GM23338 (cell line): ENCODE measurements around the gene RASA3. TPM values are rescaled to one million over a fixed set of nuclear protein-coding genes. Genes with fewer than 3 reads are reported as not detected.
A peak's percentile ranks its signal among the peaks of the same experiment; 100 is the strongest.

Source experiments
- ATAC-seq: fragments of 200-7000 bp; cut with Tn5 transposase; 3 replicates; pipeline ENCODE4 v1.9.1; 2020
- DNase-seq: peaks from one replicate; pipeline ENCODE4 v3.0.0-alpha.2; 2015; ENCODE audit warnings: low spot score
- H2AFZ ChIP-seq: fragments of 200-600 bp; sonication (generic); 2 replicates; pipeline ENCODE4 v1.8.0; 2016; ENCODE audit warnings: antibody characterized with exemption, mild to moderate bottlenecking, moderate library complexity
- H3F3A ChIP-seq: fragments of 200-600 bp; sonication (generic); replicated peaks from 2 replicates; pipeline ENCODE4 v1.8.0; 2017; ENCODE audit warnings: antibody characterized with exemption, mixed run types, low read depth
- H3K27ac ChIP-seq: fragments of 200-600 bp; sonication (generic); 2 replicates; pipeline ENCODE4 v1.6.1; 2016; ENCODE audit warnings: low read depth
- H3K27me3 ChIP-seq: fragments of 200-600 bp; sonication (generic); 2 replicates; pipeline ENCODE4 v1.8.0; 2016; ENCODE audit warnings: mild to moderate bottlenecking, mixed run types, moderate library complexity; ENCODE audit not compliant: insufficient read depth
- H3K36me3 ChIP-seq: fragments of 200-600 bp; sonication (generic); 2 replicates; pipeline ENCODE4 v1.8.0; 2016; ENCODE audit warnings: mild to moderate bottlenecking; ENCODE audit not compliant: insufficient read depth
- H3K4me1 ChIP-seq: fragments of 200-600 bp; sonication (generic); 2 replicates; pipeline ENCODE4 v1.8.0; 2016; ENCODE audit warnings: mild to moderate bottlenecking, moderate library complexity; ENCODE audit not compliant: insufficient read depth
- H3K4me2 ChIP-seq: fragments of 200-600 bp; sonication (generic); 2 replicates; pipeline ENCODE4 v1.7.1; 2017; ENCODE audit warnings: mixed run types
- H3K4me3 ChIP-seq: fragments of 200-600 bp; sonication (generic); 2 replicates; pipeline ENCODE4 v1.6.1; 2016; ENCODE audit warnings: mixed run types
- H3K79me2 ChIP-seq: fragments of 200-600 bp; sonication (generic); replicated peaks from 2 replicates; pipeline ENCODE4 v1.8.0; 2017; ENCODE audit warnings: mild to moderate bottlenecking; ENCODE audit not compliant: insufficient read depth
- H3K9me2 ChIP-seq: fragments of 200-600 bp; sonication (generic); 2 replicates; pipeline ENCODE4 v1.8.0; 2017; ENCODE audit not compliant: insufficient read depth
- H4K20me1 ChIP-seq: fragments of 200-600 bp; sonication (generic); replicated peaks from 2 replicates; pipeline ENCODE4 v1.8.0; 2017; ENCODE audit warnings: mild to moderate bottlenecking; ENCODE audit not compliant: insufficient read depth
- H3K27ac Mint-ChIP-seq: 2 replicates; pipeline ENCODE4 v1.8.0; 2020; ENCODE audit warnings: inconsistent platforms, mild to moderate bottlenecking, moderate library complexity, mixed read lengths
- H3K27me3 Mint-ChIP-seq: 3 replicates; pipeline ENCODE4 v1.8.0; 2022; ENCODE audit warnings: low read depth, mild to moderate bottlenecking, moderate library complexity, mixed read lengths, inconsistent platforms; ENCODE audit not compliant: insufficient read depth, poor library complexity
- H3K36me3 Mint-ChIP-seq: 3 replicates; pipeline ENCODE4 v1.8.0; 2021; ENCODE audit warnings: low read depth, mild to moderate bottlenecking, inconsistent platforms, moderate library complexity, mixed read lengths
- H3K4me1 Mint-ChIP-seq: 3 replicates; pipeline ENCODE4 v1.8.0; 2020; ENCODE audit warnings: mild to moderate bottlenecking, inconsistent platforms, mixed read lengths
- H3K4me3 Mint-ChIP-seq: 3 replicates; pipeline ENCODE4 v1.8.0; 2021; ENCODE audit warnings: moderate library complexity, mild to moderate bottlenecking, inconsistent platforms, mixed read lengths
- H3K9me3 Mint-ChIP-seq: 3 replicates; pipeline ENCODE4 v1.8.0; 2020; ENCODE audit warnings: moderate library complexity, mild to moderate bottlenecking, inconsistent platforms, mixed read lengths
- CREB1 ChIP-seq: fragments of 250-450 bp; sonication (Bioruptor Pico); IDR thresholded peaks from 2 replicates; pipeline ENCODE4 v1.5.0; 2020; ENCODE audit warnings: low read depth, mild to moderate bottlenecking, moderate library complexity
- ETS1 ChIP-seq: IDR thresholded peaks from 2 replicates; pipeline ENCODE4 v1.6.1; 2016; ENCODE audit warnings: antibody characterized with exemption
- REST ChIP-seq: IDR thresholded peaks from one replicate; pipeline ENCODE4 v1.6.1; 2018; ENCODE audit warnings: antibody characterized with exemption; ENCODE audit not compliant: unreplicated experiment
- ZNF331 ChIP-seq: fragments of 250-450 bp; sonication (Bioruptor Pico); IDR thresholded peaks from 2 replicates; pipeline ENCODE4 v1.5.0; 2020; ENCODE audit warnings: low read depth, mild to moderate bottlenecking, moderate library complexity
- polyA plus RNA-seq: library from polyadenylated mRNA; unstranded; fragments of >200 nt; fragmentation: Nextera tagmentation; extraction: Ambion mirVana; gene quantifications from 2 replicates; pipeline ENCODE4 v1.2.1, GENCODE V29; 2016
- total RNA-seq: library from RNA; depleted of rRNA; stranded (reverse); fragments of >200 nt; shearing (Covaris generic); gene quantifications from 2 replicates; pipeline ENCODE4 v1.2.3, GENCODE V29; 2014
- TF ChIP-seq, protein P1 (sequence below): fragments of 250-450 bp; sonication (Bioruptor Pico); IDR thresholded peaks from 2 replicates; pipeline ENCODE4 v1.5.0; 2020; ENCODE audit warnings: mild to moderate bottlenecking, moderate library complexity

Gene RASA3
- total and polyA plus RNA-seq, 2 experiments from 2014 or later, result 11.2 to 20.7 TPM

DNA sequence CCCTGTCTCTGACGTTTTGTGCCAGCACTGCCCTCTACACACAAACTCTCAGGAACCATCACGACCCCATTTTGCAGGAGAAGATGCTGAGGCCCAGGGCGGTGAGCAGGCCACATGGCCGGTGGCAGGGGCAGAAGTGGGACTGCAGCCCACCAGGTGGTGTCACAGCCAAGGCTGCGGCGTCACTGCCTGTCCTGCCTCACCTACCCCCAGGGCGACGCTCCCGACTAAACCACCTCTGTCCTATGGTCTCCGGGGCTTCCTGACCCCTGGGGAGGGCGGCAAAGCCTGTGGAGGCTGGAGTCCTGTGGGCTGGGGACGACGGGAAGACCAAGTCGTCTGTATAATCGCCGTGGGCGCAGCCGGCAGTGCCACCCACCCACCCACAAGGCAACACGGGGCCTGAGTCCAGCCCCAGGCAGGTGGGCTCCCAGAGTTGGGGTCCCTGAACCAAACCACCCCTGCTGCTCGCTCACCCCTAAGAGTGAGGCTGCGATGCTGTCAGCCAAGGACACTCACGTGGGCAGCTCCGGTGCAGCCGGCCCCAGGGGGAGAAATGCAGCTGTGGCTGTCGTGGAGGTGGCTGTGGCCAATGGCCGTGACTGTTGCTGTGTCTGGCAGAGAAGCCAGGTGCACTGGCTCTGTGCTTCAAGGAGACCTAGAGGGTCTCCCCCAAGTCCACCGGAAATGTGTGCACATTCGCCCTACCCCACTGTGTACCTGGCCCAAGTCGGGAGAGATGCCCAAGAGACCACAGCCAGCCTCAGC, 29.7 kb downstream of the RASA3 start:
- Mint-ChIP-seq H3K36me3 (peaks cover 2% of the 10 kb centered on the region; the same call in 2 of the 3 replicates), H3K4me3 (no peak overlapping the region), H3K9me3 (peaks cover 6% of the 10 kb centered on the region; the same call in 2 of the 3 replicates), H3K27ac (no peak overlapping the region), H3K27me3 (peaks cover 11% of the 10 kb centered on the region), H3K4me1 (peaks cover 14% of the 10 kb centered on the region)
- no peaks in the 10 kb centered on the region for H3K9me2 ChIP-seq
- no peak overlapping the region for H3K27ac ChIP-seq
- H3K36me3 ChIP-seq, result no peaks in the 10 kb centered on the region
- no peaks in the 10 kb centered on the region for H3K4me1 ChIP-seq
- H3K4me2 ChIP-seq, result no peak overlapping the region
- no peak overlapping the region for H3K4me3 ChIP-seq
- H4K20me1 ChIP-seq, result no peaks in the 10 kb centered on the region; the same call in 1 of the 2 replicates
- TF ChIP-seq ZNF331 (CRISPR knock-in tag) (no peak), CREB1 (no peak)
- TF ChIP-seq, protein P1, sequence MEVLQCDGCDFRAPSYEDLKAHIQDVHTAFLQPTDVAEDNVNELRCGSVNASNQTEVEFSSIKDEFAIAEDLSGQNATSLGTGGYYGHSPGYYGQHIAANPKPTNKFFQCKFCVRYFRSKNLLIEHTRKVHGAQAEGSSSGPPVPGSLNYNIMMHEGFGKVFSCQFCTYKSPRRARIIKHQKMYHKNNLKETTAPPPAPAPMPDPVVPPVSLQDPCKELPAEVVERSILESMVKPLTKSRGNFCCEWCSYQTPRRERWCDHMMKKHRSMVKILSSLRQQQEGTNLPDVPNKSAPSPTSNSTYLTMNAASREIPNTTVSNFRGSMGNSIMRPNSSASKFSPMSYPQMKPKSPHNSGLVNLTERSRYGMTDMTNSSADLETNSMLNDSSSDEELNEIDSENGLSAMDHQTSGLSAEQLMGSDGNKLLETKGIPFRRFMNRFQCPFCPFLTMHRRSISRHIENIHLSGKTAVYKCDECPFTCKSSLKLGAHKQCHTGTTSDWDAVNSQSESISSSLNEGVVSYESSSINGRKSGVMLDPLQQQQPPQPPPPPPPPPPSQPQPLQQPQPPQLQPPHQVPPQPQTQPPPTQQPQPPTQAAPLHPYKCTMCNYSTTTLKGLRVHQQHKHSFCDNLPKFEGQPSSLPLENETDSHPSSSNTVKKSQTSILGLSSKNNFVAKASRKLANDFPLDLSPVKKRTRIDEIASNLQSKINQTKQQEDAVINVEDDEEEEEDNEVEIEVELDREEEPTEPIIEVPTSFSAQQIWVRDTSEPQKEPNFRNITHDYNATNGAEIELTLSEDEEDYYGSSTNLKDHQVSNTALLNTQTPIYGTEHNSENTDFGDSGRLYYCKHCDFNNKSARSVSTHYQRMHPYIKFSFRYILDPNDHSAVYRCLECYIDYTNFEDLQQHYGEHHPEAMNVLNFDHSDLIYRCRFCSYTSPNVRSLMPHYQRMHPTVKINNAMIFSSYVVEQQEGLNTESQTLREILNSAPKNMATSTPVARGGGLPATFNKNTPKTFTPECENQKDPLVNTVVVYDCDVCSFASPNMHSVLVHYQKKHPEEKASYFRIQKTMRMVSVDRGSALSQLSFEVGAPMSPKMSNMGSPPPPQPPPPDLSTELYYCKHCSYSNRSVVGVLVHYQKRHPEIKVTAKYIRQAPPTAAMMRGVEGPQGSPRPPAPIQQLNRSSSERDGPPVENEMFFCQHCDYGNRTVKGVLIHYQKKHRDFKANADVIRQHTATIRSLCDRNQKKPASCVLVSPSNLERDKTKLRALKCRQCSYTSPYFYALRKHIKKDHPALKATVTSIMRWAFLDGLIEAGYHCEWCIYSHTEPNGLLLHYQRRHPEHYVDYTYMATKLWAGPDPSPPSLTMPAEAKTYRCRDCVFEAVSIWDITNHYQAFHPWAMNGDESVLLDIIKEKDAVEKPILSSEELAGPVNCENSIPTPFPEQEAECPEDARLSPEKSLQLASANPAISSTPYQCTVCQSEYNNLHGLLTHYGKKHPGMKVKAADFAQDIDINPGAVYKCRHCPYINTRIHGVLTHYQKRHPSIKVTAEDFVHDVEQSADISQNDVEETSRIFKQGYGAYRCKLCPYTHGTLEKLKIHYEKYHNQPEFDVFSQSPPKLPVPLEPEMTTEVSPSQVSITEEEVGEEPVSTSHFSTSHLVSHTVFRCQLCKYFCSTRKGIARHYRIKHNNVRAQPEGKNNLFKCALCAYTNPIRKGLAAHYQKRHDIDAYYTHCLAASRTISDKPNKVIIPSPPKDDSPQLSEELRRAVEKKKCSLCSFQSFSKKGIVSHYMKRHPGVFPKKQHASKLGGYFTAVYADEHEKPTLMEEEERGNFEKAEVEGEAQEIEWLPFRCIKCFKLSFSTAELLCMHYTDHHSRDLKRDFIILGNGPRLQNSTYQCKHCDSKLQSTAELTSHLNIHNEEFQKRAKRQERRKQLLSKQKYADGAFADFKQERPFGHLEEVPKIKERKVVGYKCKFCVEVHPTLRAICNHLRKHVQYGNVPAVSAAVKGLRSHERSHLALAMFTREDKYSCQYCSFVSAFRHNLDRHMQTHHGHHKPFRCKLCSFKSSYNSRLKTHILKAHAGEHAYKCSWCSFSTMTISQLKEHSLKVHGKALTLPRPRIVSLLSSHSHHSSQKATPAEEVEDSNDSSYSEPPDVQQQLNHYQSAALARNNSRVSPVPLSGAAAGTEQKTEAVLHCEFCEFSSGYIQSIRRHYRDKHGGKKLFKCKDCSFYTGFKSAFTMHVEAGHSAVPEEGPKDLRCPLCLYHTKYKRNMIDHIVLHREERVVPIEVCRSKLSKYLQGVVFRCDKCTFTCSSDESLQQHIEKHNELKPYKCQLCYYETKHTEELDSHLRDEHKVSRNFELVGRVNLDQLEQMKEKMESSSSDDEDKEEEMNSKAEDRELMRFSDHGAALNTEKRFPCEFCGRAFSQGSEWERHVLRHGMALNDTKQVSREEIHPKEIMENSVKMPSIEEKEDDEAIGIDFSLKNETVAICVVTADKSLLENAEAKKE (CRISPR knock-in tag), result no peak
- ATAC-seq (no peak), DNase-seq (no peak)
- H3K79me2 ChIP-seq, result peaks cover 49% of the 10 kb centered on the region
- H2AFZ ChIP-seq, result no peak overlapping the region
- 0 out of 2 replicates have a peak, but pooled peaks cover 3% of the 10 kb centered on the region for H3F3A ChIP-seq
- H3K27me3 ChIP-seq, result no peaks in the 10 kb centered on the region

GRCh38 chr13:114102131-114102520, 30.3 kb downstream of the RASA3 start:
- Mint-ChIP-seq H3K9me3 (peaks cover 6% of the 10 kb centered on the region; the same call in 2 of the 3 replicates), H3K36me3 (peaks cover 2% of the 10 kb centered on the region; the same call in 2 of the 3 replicates), H3K4me3 (no peak overlapping the region), H3K27me3 (peaks cover 14% of the 10 kb centered on the region), H3K4me1 (peaks cover 14% of the 10 kb centered on the region), H3K27ac (no peak overlapping the region)
- peaks cover 48% of the 10 kb centered on the region for H3K79me2 ChIP-seq
- 0 out of 2 replicates have a peak, but pooled peaks cover 3% of the 10 kb centered on the region for H3F3A ChIP-seq
- H2AFZ ChIP-seq, result no peak overlapping the region
- no peak for DNase-seq
- peak overlapping the region; percentile 45; the same call in 1 of the 2 replicates for H3K27ac ChIP-seq
- no peaks in the 10 kb centered on the region for H3K9me2 ChIP-seq
- TF ChIP-seq CREB1 (no peak), ETS1 (no peak), REST (no peak)
- no peak for ATAC-seq
- no peaks in the 10 kb centered on the region for H3K27me3 ChIP-seq
- no peak overlapping the region for H3K4me2 ChIP-seq
- H4K20me1 ChIP-seq, result no peaks in the 10 kb centered on the region; the same call in 1 of the 2 replicates
- H3K4me1 ChIP-seq, result no peaks in the 10 kb centered on the region
- no peak overlapping the region for H3K4me3 ChIP-seq
- no peaks in the 10 kb centered on the region for H3K36me3 ChIP-seq
